ENCODE data around the gene RNF213.

Gene RNF213

DNA sequence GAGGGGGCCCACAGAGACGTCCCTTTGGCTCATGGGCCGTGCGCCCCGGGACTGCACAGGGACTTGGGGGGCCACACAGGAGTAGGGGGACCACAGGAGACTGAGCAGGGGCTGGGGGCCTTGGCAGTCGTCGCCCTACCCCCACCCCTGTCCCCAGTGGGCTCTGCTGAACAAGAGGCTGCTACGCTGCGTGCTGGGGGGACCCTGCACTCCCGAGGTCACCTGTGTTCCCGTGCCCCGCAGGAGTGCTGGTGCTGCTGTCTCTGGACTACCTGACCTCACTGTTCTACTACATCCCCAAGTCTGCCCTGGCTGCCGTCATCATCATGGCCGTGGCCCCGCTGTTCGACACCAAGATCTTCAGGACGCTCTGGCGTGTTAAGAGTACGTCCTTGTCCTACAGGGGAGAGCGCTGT is 14.4 kb upstream of the RNF213 start:
- TF ChIP-seq, protein P1, sequence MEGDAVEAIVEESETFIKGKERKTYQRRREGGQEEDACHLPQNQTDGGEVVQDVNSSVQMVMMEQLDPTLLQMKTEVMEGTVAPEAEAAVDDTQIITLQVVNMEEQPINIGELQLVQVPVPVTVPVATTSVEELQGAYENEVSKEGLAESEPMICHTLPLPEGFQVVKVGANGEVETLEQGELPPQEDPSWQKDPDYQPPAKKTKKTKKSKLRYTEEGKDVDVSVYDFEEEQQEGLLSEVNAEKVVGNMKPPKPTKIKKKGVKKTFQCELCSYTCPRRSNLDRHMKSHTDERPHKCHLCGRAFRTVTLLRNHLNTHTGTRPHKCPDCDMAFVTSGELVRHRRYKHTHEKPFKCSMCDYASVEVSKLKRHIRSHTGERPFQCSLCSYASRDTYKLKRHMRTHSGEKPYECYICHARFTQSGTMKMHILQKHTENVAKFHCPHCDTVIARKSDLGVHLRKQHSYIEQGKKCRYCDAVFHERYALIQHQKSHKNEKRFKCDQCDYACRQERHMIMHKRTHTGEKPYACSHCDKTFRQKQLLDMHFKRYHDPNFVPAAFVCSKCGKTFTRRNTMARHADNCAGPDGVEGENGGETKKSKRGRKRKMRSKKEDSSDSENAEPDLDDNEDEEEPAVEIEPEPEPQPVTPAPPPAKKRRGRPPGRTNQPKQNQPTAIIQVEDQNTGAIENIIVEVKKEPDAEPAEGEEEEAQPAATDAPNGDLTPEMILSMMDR (conservative IDR thresholded peaks at IDR 0.05; ENCODE audit: low read depth, low read length): no peak

DNA sequence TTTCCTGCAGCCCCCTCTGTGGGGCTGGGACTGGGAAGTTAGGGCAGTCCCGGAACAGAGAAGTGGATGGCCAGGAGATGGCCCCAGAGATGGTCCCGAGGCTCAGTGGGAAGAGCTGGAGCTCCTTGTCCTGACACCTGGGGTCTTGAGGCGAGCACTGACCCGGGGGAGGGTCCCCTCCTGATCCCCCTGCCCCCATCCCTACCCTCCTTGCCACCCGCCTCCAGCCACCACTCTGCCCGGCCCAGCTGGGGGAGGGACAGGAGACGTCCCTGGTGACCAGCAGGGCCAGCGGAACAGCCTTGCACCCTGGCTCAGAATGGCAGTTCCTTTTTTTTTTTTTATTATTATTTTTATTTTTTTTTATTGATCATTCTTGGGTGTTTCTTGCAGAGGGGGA is 13.9 kb upstream of the RNF213 start:
- no peak for DNase-seq (ENCODE audit: low read depth)
- TF ChIP-seq, protein P1 (conservative IDR thresholded peaks at IDR 0.05; ENCODE audit: low read depth, low read length): no peak
- no peak overlapping the region for H3K4me3 ChIP-seq (ENCODE audit: low read length)

More for the DNA sequence above, 14.4 kb upstream of the RNF213 start:
- DNase-seq (ENCODE audit: low read depth): no peak
- H3K4me3 ChIP-seq (ENCODE audit: low read length): no peak overlapping the region

DNA sequence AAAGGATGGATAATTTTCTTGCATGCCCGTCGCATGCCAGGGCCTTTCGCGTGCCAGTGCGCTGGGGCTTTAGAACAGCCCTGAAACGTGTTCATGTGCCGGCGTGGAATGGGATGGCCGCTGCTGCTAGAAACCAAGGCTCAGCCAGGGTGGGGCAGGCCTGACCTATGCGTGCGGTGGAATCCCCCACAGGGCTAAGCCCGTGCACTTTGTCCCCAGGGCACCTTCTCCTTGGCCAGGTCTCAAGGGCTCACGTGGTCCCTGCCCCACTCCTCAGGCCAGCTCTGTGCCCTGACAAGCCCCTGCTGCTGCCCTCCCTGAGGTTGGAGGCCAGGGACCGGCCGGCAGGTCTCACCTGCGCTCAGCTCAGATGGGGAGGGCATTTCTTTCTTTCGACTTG is 13.1 kb upstream of the RNF213 start:
- TF ChIP-seq, protein P1 (conservative IDR thresholded peaks at IDR 0.05; ENCODE audit: low read depth, low read length): no peak
- no peak overlapping the region for H3K4me3 ChIP-seq (ENCODE audit: low read length)
- no peak for DNase-seq (ENCODE audit: low read depth)

- TF ChIP-seq, protein P1 (conservative IDR thresholded peaks at IDR 0.05; ENCODE audit: low read depth, low read length): no peak
- no peak overlapping the region for H3K4me3 ChIP-seq (ENCODE audit: low read length)
- DNase-seq (ENCODE audit: low read depth): no peak
These were observed 12.4 kb upstream of the RNF213 start for GRCh38 chr17:80248001-80248893.

- DNase-seq (ENCODE audit: low read depth): no peak
- TF ChIP-seq, protein P1 (conservative IDR thresholded peaks at IDR 0.05; ENCODE audit: low read depth, low read length): no peak
- H3K4me3 ChIP-seq (ENCODE audit: low read length): no peak overlapping the region
These were observed 11.6 kb upstream of the RNF213 start for GRCh38 chr17:80248894-80249710.

- H3K4me3 ChIP-seq (ENCODE audit: low read length): no peak overlapping the region
- TF ChIP-seq, protein P1 (conservative IDR thresholded peaks at IDR 0.05; ENCODE audit: low read depth, low read length): no peak
- DNase-seq (ENCODE audit: low read depth): no peak
These were observed 8.7 kb upstream of the RNF213 start for GRCh38 chr17:80251966-80252365.
